Measurements from ENCODE around the gene FOXP1.

GRCh38 chr3:71400986-71401451 lies 182.5 kb downstream of the FOXP1 start:
- no peak for TF ChIP-seq TAF1 (IDR thresholded peaks at IDR 0.05; ENCODE audit: low read depth, low read length)
- TF ChIP-seq POLR2AphosphoS5 (IDR thresholded peaks at IDR 0.05; ENCODE audit: low read depth, low read length), result no peak
- TF ChIP-seq POLR2A (IDR thresholded peaks at IDR 0.05; ENCODE audit: low read depth, low read length), result no peak
- TF ChIP-seq SPI1 (IDR thresholded peaks at IDR 0.05; ENCODE audit: low read depth, low read length), result no peak
- no peak for TF ChIP-seq PAX5 (IDR thresholded peaks at IDR 0.05; ENCODE audit: insufficient read depth, low read length, severe bottlenecking)
- TF ChIP-seq POU2F2 (IDR thresholded peaks at IDR 0.05; ENCODE audit: low read depth, low read length), result no peak
